ENCODE results near the gene TUBB. TPM values are rescaled to one million over a fixed set of nuclear protein-coding genes. Genes with fewer than 3 reads are reported as not detected.
"Not testable (repeated sequence)": the region's sequence is repeated elsewhere in the genome, so short reads cannot be mapped to it uniquely, and the experiment has no call there.

The TUBB gene
- total and polyA plus RNA-seq, 4 donors, result 115 to 533 (median 210) TPM

GRCh38 chr6:30722280-30723112 lies 2.3 kb downstream of the TUBB start:
- peak overlapping the region; percentile 18 to 79 (median 32) for H3K4me3 ChIP-seq (ENCODE audit: low read depth in 1 of 3, low read length in 3 of 3)
- H3K27me3 ChIP-seq (ENCODE audit: control insufficient read depth in 4 of 4, insufficient read depth in 4 of 4, low read length in 3 of 4), result no peaks in the 10 kb centered on the region
- peak overlapping the region in 1 of 2 donors; percentile 33 for H3K9ac ChIP-seq (ENCODE audit: low read depth in 1 of 2, low read length in 2 of 2)
- TF ChIP-seq CTCF (IDR thresholded peaks at IDR 0.05; ENCODE audit: low read depth, low read length, missing input control) (peak; percentile 98), RAD21 (IDR thresholded peaks at IDR 0.05) (peak; percentile 96 to 98), ATF3 (IDR thresholded peaks at IDR 0.05) (peak; percentile 27), FOXA1 (IDR thresholded peaks at IDR 0.05) (no peak), REST (IDR thresholded peaks at IDR 0.05) (no peak), FOXA2 (IDR thresholded peaks at IDR 0.05) (no peak), HNF4A (conservative IDR thresholded peaks at IDR 0.05) (peak in 1 of 2 donors; percentile 25), NR2F2 (IDR thresholded peaks at IDR 0.05) (no peak), TAF1 (conservative IDR thresholded peaks at IDR 0.05) (no peak), EGR1 (IDR thresholded peaks at IDR 0.05; ENCODE audit: low read depth in 2 of 2) (no peak), HNF4G (IDR thresholded peaks at IDR 0.05) (no peak), JUND (IDR thresholded peaks at IDR 0.05) (no peak), GABPA (IDR thresholded peaks at IDR 0.05 in 1 of 2, conservative IDR thresholded peaks at IDR 0.05 in 1 of 2) (no peak), MAX (IDR thresholded peaks at IDR 0.05) (no peak), ZBTB33 (IDR thresholded peaks at IDR 0.05) (no peak), YY1 (IDR thresholded peaks at IDR 0.05) (peak; percentile 46), RXRA (IDR thresholded peaks at IDR 0.05) (peak in 1 of 2 donors; percentile 58), SP1 (IDR thresholded peaks at IDR 0.05) (peak; percentile 20)
- peak overlapping the region; percentile 83 to 90 for H3K27ac ChIP-seq (ENCODE audit: low read depth in 1 of 2, low read length in 2 of 2)
- H3K4me1 ChIP-seq (ENCODE audit: control insufficient read depth in 4 of 4, insufficient read depth in 4 of 4, low read length in 3 of 4), result peaks cover 0 to 38% (median 29%) of the 10 kb centered on the region in 4 donors
- peaks cover 9 to 36% (median 29%) of the 10 kb centered on the region in 4 donors for H3K36me3 ChIP-seq (ENCODE audit: control insufficient read depth in 4 of 4, insufficient read depth in 3 of 4, low read depth in 1 of 4, low read length in 3 of 4)
- DNase-seq (ENCODE audit: low spot score), result peak; percentile 91
- no peaks in the 10 kb centered on the region for H3K9me3 ChIP-seq (ENCODE audit: control insufficient read depth in 4 of 4, low read length in 3 of 4)
- WGBS, result 12% methylated on average over 27 of the region's 27 CpGs

GRCh38 chr6:30723159-30723842 lies 3.1 kb downstream of the TUBB start:
- H3K36me3 ChIP-seq (ENCODE audit: control insufficient read depth in 4 of 4, insufficient read depth in 3 of 4, low read depth in 1 of 4, low read length in 3 of 4), result peaks cover 12 to 44% (median 35%) of the 10 kb centered on the region in 4 donors
- H3K9ac ChIP-seq (ENCODE audit: low read depth in 1 of 2, low read length in 2 of 2), result peak overlapping the region in 1 of 2 donors; percentile 33
- not testable (repeated sequence) for H3K27ac ChIP-seq (ENCODE audit: low read depth in 1 of 2, low read length in 2 of 2)

GRCh38 chr6:30723843-30724741 lies 3.9 kb downstream of the TUBB start:
- 76% methylated on average over 29 of the region's 29 CpGs for WGBS
- Histone ChIP-seq H3K36me3 (ENCODE audit: control insufficient read depth in 4 of 4, insufficient read depth in 3 of 4, low read depth in 1 of 4, low read length in 3 of 4) (peaks cover 12 to 44% (median 36%) of the 10 kb centered on the region in 4 donors), H3K4me1 (ENCODE audit: control insufficient read depth in 4 of 4, insufficient read depth in 4 of 4, low read length in 3 of 4) (peaks cover 0 to 39% (median 28%) of the 10 kb centered on the region in 4 donors)
- H3K27ac ChIP-seq (ENCODE audit: low read depth in 1 of 2, low read length in 2 of 2); H3K9me3 ChIP-seq (ENCODE audit: control insufficient read depth in 4 of 4, low read length in 3 of 4); H3K27me3 ChIP-seq (ENCODE audit: control insufficient read depth in 4 of 4, insufficient read depth in 4 of 4, low read length in 3 of 4); H3K9ac ChIP-seq (ENCODE audit: low read depth in 1 of 2, low read length in 2 of 2); DNase-seq (ENCODE audit: low spot score); H3K4me3 ChIP-seq (ENCODE audit: low read depth in 1 of 3, low read length in 3 of 3): not testable (repeated sequence)

More at GRCh38 chr6:30723159-30723842, 3.1 kb downstream of the TUBB start:
- H3K27me3 ChIP-seq (ENCODE audit: control insufficient read depth in 4 of 4, insufficient read depth in 4 of 4, low read length in 3 of 4); DNase-seq (ENCODE audit: low spot score); H3K9me3 ChIP-seq (ENCODE audit: control insufficient read depth in 4 of 4, low read length in 3 of 4); H3K4me3 ChIP-seq (ENCODE audit: low read depth in 1 of 3, low read length in 3 of 3): not testable (repeated sequence)
- peaks cover 0 to 40% (median 29%) of the 10 kb centered on the region in 4 donors for H3K4me1 ChIP-seq (ENCODE audit: control insufficient read depth in 4 of 4, insufficient read depth in 4 of 4, low read length in 3 of 4)
- WGBS, result 55% methylated on average over 16 of the region's 16 CpGs
